BE2C (cell line): ENCODE data around the gene CCDC157.

ENCODE experiments used
- DNase-seq: peaks from one replicate; pipeline ENCODE4 v3.0.0-alpha.2; 2020
- H3K27me3 ChIP-seq: fragments of 250-450 bp; sonication (Bioruptor Pico); 2 replicates; pipeline ENCODE4 v1.5.1; 2020; ENCODE audit warnings: mild to moderate bottlenecking
- H3K36me3 ChIP-seq: fragments of 250-450 bp; sonication (Bioruptor Pico); 2 replicates; pipeline ENCODE4 v1.5.1; 2020; ENCODE audit warnings: mild to moderate bottlenecking
- H3K4me1 ChIP-seq: fragments of 250-450 bp; sonication (Bioruptor Pico); 2 replicates; pipeline ENCODE4 v1.5.1; 2020
- H3K4me3 ChIP-seq: 2 replicates; pipeline ENCODE4 v1.5.1; 2011; ENCODE audit warnings: low read depth, low read length
- H3K9me3 ChIP-seq: fragments of 250-450 bp; sonication (Bioruptor Pico); 2 replicates; pipeline ENCODE4 v1.5.1; 2020
- CTCF ChIP-seq: IDR thresholded peaks from 2 replicates; pipeline ENCODE4 v1.5.1; 2012; ENCODE audit warnings: mild to moderate bottlenecking, low read depth, low read length

CCDC157 gene

DNA sequence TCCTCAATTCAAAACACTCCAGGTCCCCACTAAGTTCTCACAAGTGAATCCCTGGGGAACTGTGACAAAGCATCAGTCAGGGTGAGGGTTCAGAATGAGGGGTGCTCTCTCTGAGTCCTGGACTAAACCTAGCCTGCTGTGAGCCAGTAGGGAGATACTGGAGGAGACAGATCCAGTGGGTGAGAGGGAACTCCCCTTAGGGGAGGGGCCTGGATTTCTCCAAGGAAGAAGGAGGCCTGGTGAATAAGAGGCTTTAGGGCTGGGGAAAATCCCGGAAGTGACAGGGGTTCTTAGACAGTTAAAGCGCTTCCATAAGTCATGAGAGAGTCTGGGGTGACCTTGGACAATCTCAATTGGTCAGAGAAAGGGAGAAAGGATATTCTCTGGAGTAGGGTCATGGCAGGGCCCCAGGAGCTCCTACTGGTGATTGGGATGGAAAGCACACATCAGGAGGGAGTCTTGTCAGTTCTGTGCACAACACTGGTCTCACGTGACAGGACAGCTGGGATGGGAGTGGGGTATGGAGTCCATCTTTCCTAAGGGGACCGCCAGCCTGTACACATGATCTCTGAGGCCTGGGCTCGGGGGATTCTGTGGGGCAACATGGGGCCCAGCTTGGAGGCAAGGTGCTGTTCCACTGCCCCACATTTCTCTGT, 31.6 kb upstream of the CCDC157 start:
- H3K27me3 ChIP-seq: no peaks in the 10 kb centered on the region
- no peak for DNase-seq
- TF ChIP-seq CTCF: no peak
- H3K9me3 ChIP-seq: no peaks in the 10 kb centered on the region
- no peak overlapping the region for H3K4me3 ChIP-seq
- H3K4me1 ChIP-seq: peaks cover 6% of the 10 kb centered on the region; the same call in 1 of the 2 replicates
- H3K36me3 ChIP-seq: no peaks in the 10 kb centered on the region

- no peak for TF ChIP-seq CTCF
- Histone ChIP-seq H3K36me3 (peaks cover 4% of the 10 kb centered on the region; the same call in 1 of the 2 replicates), H3K4me3 (peak overlapping the region; percentile 69), H3K27me3 (no peaks in the 10 kb centered on the region), H3K4me1 (peaks cover 6% of the 10 kb centered on the region; the same call in 1 of the 2 replicates), H3K9me3 (no peaks in the 10 kb centered on the region)
- DNase-seq: no peak
Observed at GRCh38 chr22:30325724-30326254, 31.0 kb upstream of the CCDC157 start.

DNA sequence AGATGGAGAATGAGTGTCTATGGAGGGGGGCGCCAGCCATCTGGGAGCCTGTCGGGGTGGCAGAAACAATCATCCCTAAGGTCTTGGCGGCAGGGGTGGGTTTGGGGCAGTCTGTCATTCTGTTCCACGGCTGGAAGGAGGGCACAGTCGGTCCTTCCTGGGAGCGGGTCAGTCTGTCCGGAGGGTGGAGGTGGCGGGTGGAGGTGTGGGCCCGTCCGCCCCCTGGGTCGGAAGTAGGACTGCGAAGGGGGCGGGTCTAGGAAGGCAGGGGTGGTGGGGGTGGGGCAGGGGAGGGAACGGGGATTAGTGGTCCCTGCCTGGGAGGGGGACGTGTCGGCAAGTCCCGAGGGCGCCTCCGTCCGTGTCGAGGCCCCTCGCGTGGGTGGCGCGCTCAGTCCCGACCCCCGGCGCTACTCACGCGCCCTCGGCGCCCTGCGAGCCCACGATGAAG, 30.5 kb upstream of the CCDC157 start:
- no peak for DNase-seq
- Histone ChIP-seq H3K9me3 (no peaks in the 10 kb centered on the region), H3K4me3 (peak overlapping the region; percentile 69), H3K36me3 (peaks cover 5% of the 10 kb centered on the region; the same call in 1 of the 2 replicates), H3K4me1 (peaks cover 6% of the 10 kb centered on the region; the same call in 1 of the 2 replicates), H3K27me3 (no peaks in the 10 kb centered on the region)
- no peak for TF ChIP-seq CTCF

- Histone ChIP-seq H3K4me1 (peaks cover 6% of the 10 kb centered on the region; the same call in 1 of the 2 replicates), H3K27me3 (no peaks in the 10 kb centered on the region), H3K9me3 (no peaks in the 10 kb centered on the region), H3K36me3 (peaks cover 8% of the 10 kb centered on the region; the same call in 1 of the 2 replicates), H3K4me3 (peak within 1 kb of the TSS; percentile 69)
- DNase-seq: peak; percentile 94
- no peak for TF ChIP-seq CTCF
Observed at GRCh38 chr22:30326706-30327362, 30.0 kb upstream of the CCDC157 start, which contains the start of gene TBC1D10A. TSS of gene TBC1D10A (minus strand) at chr22:30326941. CDS start at chr22:30326881, 60 bp downstream.

DNA sequence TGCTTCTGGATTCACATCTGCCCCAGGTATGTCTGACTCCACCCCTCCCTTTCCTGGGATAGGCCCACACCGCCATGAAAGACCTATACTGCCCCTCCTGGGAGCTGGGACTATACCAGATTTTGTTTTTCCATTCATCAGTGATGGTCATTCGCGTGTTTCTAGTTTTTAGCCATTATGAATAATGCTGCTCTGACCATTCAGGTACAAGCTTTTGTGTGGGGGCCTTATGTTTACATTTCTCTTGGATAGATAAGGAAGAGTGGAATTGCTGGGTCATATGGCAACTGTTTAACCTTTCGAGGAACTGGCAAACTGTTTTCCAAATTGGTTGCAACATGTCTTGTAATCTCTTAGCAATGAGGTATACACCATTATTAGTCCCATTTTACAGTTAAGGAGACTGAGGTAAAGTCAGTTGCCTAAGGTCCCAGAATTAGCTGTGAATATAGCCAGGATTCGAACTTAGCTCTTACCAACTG, 28.9 kb upstream of the CCDC157 start:
- peaks cover 16% of the 10 kb centered on the region for H3K36me3 ChIP-seq
- TF ChIP-seq CTCF: no peak
- no peak for DNase-seq
- H3K27me3 ChIP-seq: no peaks in the 10 kb centered on the region
- H3K4me3 ChIP-seq: no peak overlapping the region
- H3K9me3 ChIP-seq: no peaks in the 10 kb centered on the region
- H3K4me1 ChIP-seq: peaks cover 6% of the 10 kb centered on the region; the same call in 1 of the 2 replicates
